TTC549 (cell line): Measurements from ENCODE around the gene METTL17.
"Not testable (repeated sequence)": the region's sequence is repeated elsewhere in the genome, so short reads cannot be mapped to it uniquely, and the experiment has no call there.

ENCODE experiments used
- FAIRE-seq: peaks from 2 replicates; lab custom pipeline; 2012; peaks lifted over from hg19 to GRCh38; lab: Jason Lieb, UNC

METTL17 gene

GRCh38 chr14:20989787-20990600 is at the start of gene METTL17:
Gene METTL17, plus strand, starts transcription at chr14:20989980. Its CDS starts 23 bp downstream, at chr14:20990003.
- peak; percentile 64 for FAIRE-seq

- not testable (repeated sequence) for FAIRE-seq
Measured at GRCh38 chr14:20945146-20945545, 44.6 kb upstream of the METTL17 start.

GRCh38 chr14:20946707-20947106 is 43.1 kb upstream of the METTL17 start:
- FAIRE-seq: not testable (repeated sequence)

GRCh38 chr14:20954736-20955537 is 34.8 kb upstream of the METTL17 start, which contains the start of gene RNASE2:
Gene RNASE2, plus strand, starts transcription at chr14:20955487. Its CDS starts 285 bp downstream, at chr14:20955772.
- FAIRE-seq: not testable (repeated sequence)

- FAIRE-seq: not testable (repeated sequence)
Measured at GRCh38 chr14:20955538-20955873, 34.3 kb upstream of the METTL17 start.

GRCh38 chr14:20956376-20956976 is 33.3 kb upstream of the METTL17 start:
- no peak for FAIRE-seq

GRCh38 chr14:20958946-20959345 is 30.8 kb upstream of the METTL17 start:
- FAIRE-seq: not testable (repeated sequence)

GRCh38 chr14:20969336-20969735 is 20.4 kb upstream of the METTL17 start:
- no peak for FAIRE-seq

GRCh38 chr14:20970647-20970982 is 19.2 kb upstream of the METTL17 start:
- FAIRE-seq: no peak

- FAIRE-seq: no peak
Measured at GRCh38 chr14:20970983-20971704, 18.6 kb upstream of the METTL17 start.

GRCh38 chr14:20971705-20972021 is 18.1 kb upstream of the METTL17 start:
- FAIRE-seq: no peak

GRCh38 chr14:20973501-20973900 is 16.3 kb upstream of the METTL17 start:
- FAIRE-seq: no peak

GRCh38 chr14:20976291-20976690 is 13.5 kb upstream of the METTL17 start:
- no peak for FAIRE-seq

- no peak for FAIRE-seq
Measured at GRCh38 chr14:20978687-20979086, 11.1 kb upstream of the METTL17 start.

- no peak for FAIRE-seq
Measured at GRCh38 chr14:20980906-20981305, 8.9 kb upstream of the METTL17 start.

- no peak for FAIRE-seq
Measured at GRCh38 chr14:20982646-20983369, 7.0 kb upstream of the METTL17 start.

GRCh38 chr14:20985650-20986049 is 4.1 kb upstream of the METTL17 start:
- not testable (repeated sequence) for FAIRE-seq

GRCh38 chr14:20986811-20987210 is 3.0 kb upstream of the METTL17 start:
- FAIRE-seq: no peak

GRCh38 chr14:20988717-20989470 is 886 bp upstream of the METTL17 start:
- FAIRE-seq: no peak

GRCh38 chr14:20989471-20989786 is 351 bp upstream of the METTL17 start:
- FAIRE-seq: no peak

- no peak for FAIRE-seq
Measured at GRCh38 chr14:20996521-20996920, 6.7 kb downstream of the METTL17 start.
